Erythroblast (primary cell): ENCODE data around the gene N4BP3.
"Not testable (repeated sequence)": the region's sequence is repeated elsewhere in the genome, so short reads cannot be mapped to it uniquely, and the experiment has no call there.

Experiments used
- GATA1 ChIP-seq: IDR thresholded peaks from 2 replicates; pipeline ENCODE4 v1.6.1; 2011; ENCODE audit warnings: low read depth, mild to moderate bottlenecking, control low read depth, low read length, moderate library complexity
- POLR2A ChIP-seq: IDR thresholded peaks from 2 replicates; pipeline ENCODE4 v1.6.1; 2011; ENCODE audit warnings: mild to moderate bottlenecking, low read length

GRCh38 chr5:178076965-178077364 lies 36.4 kb upstream of the N4BP3 start:
- not testable (repeated sequence) for TF ChIP-seq POLR2A, GATA1
